ENCODE measurements around the gene ZSCAN16. TPM values are rescaled to one million over a fixed set of nuclear protein-coding genes. Genes with fewer than 3 reads are reported as not detected.
"Not testable (repeated sequence)": the region's sequence is repeated elsewhere in the genome, so short reads cannot be mapped to it uniquely, and the experiment has no call there.

Gene ZSCAN16
- 1 to 10 TPM; 3.0 to 4.6 TPM for total RNA-seq
- polyA plus RNA-seq (ENCODE audit: insufficient read length in 6 of 6), result 10 to 100 TPM in 5 of 6 donors, 1 to 10 TPM in 1; 8.9 to 12.0 (median 10.3) TPM
- long read RNA-seq, donor 1, partial matches to known transcripts, result 78 of 80 reads
- long read RNA-seq, donor 1, other reads (novel, unspliced or antisense), result 0 of 80 reads
- long read RNA-seq, donor 2, partial matches to known transcripts, result 109 of 112 reads
- long read RNA-seq, donor 2, other reads (novel, unspliced or antisense), result 0 of 112 reads
- long read RNA-seq, donor 3, partial matches to known transcripts, result 0 of 3 reads
- long read RNA-seq, donor 3, other reads (novel, unspliced or antisense), result 0 of 3 reads
- long read RNA-seq, donor 4, partial matches to known transcripts, result 1 of 6 reads
- long read RNA-seq, donor 4, other reads (novel, unspliced or antisense), result 2 of 6 reads
- long read RNA-seq, donor 5, partial matches to known transcripts, result 11 of 65 reads
- long read RNA-seq, donor 5, other reads (novel, unspliced or antisense), result 51 of 65 reads
- long read RNA-seq, donor 6, partial matches to known transcripts, result 0 of 3 reads
- long read RNA-seq, donor 6, other reads (novel, unspliced or antisense), result 0 of 3 reads
- long read RNA-seq, donor 7, partial matches to known transcripts, result 0 of 42 reads
- long read RNA-seq, donor 7, other reads (novel, unspliced or antisense), result 42 of 42 reads
- long read RNA-seq, donor 8, partial matches to known transcripts, result 52 of 55 reads
- long read RNA-seq, donor 8, other reads (novel, unspliced or antisense), result 0 of 55 reads
- long read RNA-seq, donor 9, result 0 reads
- long read RNA-seq, donor 10, transcript ZSCAN16-201 (4 exons, 1,328 nt), result major isoform, 6 of 6 reads
- long read RNA-seq, donor 10, partial matches to known transcripts, result 0 of 6 reads
- long read RNA-seq, donor 10, other reads (novel, unspliced or antisense), result 0 of 6 reads
- long read RNA-seq, donor 11, transcript ZSCAN16-201 (4 exons, 1,328 nt), result major isoform, 5 of 103 reads
- long read RNA-seq, donor 11, partial matches to known transcripts, result 92 of 103 reads
- long read RNA-seq, donor 11, other reads (novel, unspliced or antisense), result 6 of 103 reads
- long read RNA-seq, donor 12, partial matches to known transcripts, result 0 of 47 reads
- long read RNA-seq, donor 12, other reads (novel, unspliced or antisense), result 47 of 47 reads

DNA sequence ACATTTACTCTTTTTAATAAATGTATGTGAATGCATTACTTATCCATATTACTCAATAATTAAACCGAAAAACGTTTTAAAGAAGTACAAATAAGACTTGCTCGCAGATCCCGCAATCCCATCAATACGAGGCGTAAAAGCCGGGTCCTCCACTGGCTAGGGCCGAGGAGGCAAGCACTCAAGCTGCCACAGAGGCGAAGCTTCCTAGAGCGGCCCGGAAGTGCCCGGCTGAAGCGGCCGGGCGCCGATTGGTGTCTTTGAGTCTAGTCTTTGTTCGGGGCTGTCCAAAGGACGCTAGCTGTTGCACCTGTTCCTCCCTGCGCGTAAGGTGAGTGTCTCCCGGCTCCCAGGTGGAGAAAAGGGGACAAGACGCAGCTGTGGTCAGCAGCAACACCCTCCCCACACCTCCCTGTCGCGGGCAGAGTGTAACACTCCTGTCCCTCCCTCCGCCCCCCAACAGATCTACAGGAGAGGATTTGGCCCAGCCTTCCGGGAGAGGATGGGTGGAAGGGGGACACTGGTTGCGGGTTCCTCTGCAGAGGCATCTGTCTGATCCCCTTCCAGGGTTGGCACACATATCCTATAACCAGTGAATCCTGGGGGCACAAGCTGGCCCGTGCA is at the start of gene ZSCAN16:
Gene ZSCAN16 (plus strand): TSS at position 260 of the 621 bp plus-strand sequence. CDS start 835 bp downstream, outside the sequence.
- intact Hi-C loops (cut with DNase I), result no loop called here
- Histone ChIP-seq H3K9me3 (no peaks in the 10 kb centered on the region), H3K4me1 (peaks cover 5 to 20% of the 10 kb centered on the region in 2 donors), H3K4me3 (peak within 1 kb of the TSS; percentile 41 to 68), H3K27me3 (no peaks in the 10 kb centered on the region), H3K27ac (peak within 1 kb of the TSS; percentile 61 to 71), H3K36me3 (peaks cover 0 to 56% of the 10 kb centered on the region in 2 donors)
- ATAC-seq, result peak; percentile 100
- peak; percentile 59 to 95 (median 84) for DNase-seq
- TF ChIP-seq, protein P1, sequence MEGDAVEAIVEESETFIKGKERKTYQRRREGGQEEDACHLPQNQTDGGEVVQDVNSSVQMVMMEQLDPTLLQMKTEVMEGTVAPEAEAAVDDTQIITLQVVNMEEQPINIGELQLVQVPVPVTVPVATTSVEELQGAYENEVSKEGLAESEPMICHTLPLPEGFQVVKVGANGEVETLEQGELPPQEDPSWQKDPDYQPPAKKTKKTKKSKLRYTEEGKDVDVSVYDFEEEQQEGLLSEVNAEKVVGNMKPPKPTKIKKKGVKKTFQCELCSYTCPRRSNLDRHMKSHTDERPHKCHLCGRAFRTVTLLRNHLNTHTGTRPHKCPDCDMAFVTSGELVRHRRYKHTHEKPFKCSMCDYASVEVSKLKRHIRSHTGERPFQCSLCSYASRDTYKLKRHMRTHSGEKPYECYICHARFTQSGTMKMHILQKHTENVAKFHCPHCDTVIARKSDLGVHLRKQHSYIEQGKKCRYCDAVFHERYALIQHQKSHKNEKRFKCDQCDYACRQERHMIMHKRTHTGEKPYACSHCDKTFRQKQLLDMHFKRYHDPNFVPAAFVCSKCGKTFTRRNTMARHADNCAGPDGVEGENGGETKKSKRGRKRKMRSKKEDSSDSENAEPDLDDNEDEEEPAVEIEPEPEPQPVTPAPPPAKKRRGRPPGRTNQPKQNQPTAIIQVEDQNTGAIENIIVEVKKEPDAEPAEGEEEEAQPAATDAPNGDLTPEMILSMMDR (IDR thresholded peaks at IDR 0.05), result no peak

- no peaks in the 10 kb centered on the region for H3K36me3 ChIP-seq
- no peaks in the 10 kb centered on the region for H3K9me3 ChIP-seq
- DNase-seq (no peak), ATAC-seq (no peak)
- TF ChIP-seq, protein P1 (IDR thresholded peaks at IDR 0.05), result no peak
- H3K27ac ChIP-seq, result no peak overlapping the region
- no peaks in the 10 kb centered on the region for H3K27me3 ChIP-seq
- H3K4me1 ChIP-seq, result peaks cover 8 to 10% of the 10 kb centered on the region in 2 donors
- intact Hi-C loops (cut with DNase I), result no loop called here
- no peak overlapping the region for H3K4me3 ChIP-seq
Measured at GRCh38 chr6:28078050-28078449, 46.4 kb upstream of the ZSCAN16 start.

- TF ChIP-seq, protein P1 (IDR thresholded peaks at IDR 0.05), result no peak
- Histone ChIP-seq H3K4me3 (no peak overlapping the region), H3K9me3 (no peaks in the 10 kb centered on the region), H3K4me1 (peaks cover 8 to 10% of the 10 kb centered on the region in 2 donors), H3K27me3 (no peaks in the 10 kb centered on the region), H3K36me3 (no peaks in the 10 kb centered on the region), H3K27ac (no peak overlapping the region)
- no peak for DNase-seq
- ATAC-seq, result no peak
- intact Hi-C loops (cut with DNase I), result no loop called here
Measured at GRCh38 chr6:28078836-28079235, 45.6 kb upstream of the ZSCAN16 start.

DNA sequence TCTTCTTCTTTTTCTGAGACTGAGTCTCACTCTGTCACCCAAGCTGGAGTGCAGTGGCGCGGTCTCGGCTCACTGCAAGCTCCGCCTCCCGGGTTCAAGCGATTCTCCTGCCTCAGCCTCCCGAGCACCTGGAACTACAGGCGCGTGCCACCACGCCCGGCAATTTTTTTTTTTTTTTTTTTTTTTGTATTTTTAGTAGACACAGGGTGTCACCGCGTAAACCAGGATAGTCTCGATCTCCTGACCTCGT is 44.1 kb upstream of the ZSCAN16 start, which contains the start of gene ZNF165:
Gene ZNF165 (plus strand): TSS at position 188 of the 250 bp plus-strand sequence. CDS start 4,913 bp downstream, outside the sequence.
- H3K27me3 ChIP-seq; H3K36me3 ChIP-seq; H3K4me1 ChIP-seq; intact Hi-C loops (cut with DNase I); H3K9me3 ChIP-seq: not testable (repeated sequence)
- peak within 1 kb of the TSS; percentile 84 to 88 for H3K27ac ChIP-seq
- peak; percentile 56 for ATAC-seq
- peak within 1 kb of the TSS; percentile 60 to 69 for H3K4me3 ChIP-seq
- DNase-seq, result peak in 1 of 4 donors; percentile 32

Measured in left lung (tissue), 14 donors.